ENCODE data around the gene TCP11.
A peak's percentile ranks its signal among the peaks of the same experiment; 100 is the strongest.

TCP11 gene

DNA sequence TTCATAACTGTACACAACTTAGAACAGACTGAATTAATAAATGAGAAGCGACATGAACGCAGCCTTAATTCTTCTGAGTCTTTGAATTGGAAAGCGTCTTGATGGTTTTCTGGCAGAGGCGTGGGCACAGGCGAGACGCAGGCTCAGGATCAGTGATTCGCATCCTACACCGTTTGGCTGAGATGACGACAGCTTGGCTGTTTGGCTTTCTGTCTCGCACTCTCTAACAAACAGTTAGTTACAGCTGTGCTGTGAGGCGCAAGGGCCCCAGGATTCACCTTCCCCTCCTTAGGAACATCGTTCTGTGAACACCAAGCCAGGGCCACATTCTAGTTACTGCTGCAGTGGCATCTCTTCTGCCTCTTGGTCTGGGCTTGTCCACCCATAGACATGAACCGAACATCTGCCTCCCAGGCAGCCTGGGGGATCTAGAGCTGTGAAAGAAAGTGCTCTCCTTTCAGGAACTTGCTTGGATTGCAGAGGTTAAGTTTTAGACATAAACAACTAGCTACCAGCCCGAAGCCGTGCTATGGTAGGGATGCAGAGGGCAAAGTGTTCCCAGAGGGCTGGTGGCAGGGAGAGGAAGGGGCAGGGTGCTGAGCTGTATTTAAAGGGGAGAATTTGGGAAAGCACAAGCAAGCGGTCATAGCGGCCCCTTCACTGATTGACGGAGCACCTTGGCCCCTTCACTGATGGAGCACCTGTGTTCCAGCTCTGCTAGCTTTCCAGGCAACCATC lies 49.6 kb downstream of the TCP11 start:
- DNase-seq = no peak

DNA sequence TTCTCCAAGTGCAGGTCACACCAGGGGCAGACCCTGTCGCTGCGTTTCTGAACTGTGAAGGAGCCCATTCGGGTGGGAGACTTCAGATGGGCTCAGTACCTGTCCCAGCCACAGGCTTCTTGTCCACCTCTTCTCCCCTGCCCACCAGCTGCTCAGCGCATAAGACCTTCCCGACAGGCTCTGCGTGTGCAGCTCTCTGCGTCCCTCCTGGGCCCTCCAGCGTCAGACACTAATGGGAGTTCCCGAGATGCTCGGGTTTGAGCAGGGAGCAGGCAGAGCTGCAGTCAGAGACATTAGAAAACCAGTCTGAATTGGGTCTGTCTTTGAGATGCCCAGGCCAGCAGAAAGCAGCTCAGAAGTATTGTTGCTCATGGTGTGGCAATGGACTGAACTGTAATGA lies 50.4 kb downstream of the TCP11 start:
- DNase-seq = no peak

DNA sequence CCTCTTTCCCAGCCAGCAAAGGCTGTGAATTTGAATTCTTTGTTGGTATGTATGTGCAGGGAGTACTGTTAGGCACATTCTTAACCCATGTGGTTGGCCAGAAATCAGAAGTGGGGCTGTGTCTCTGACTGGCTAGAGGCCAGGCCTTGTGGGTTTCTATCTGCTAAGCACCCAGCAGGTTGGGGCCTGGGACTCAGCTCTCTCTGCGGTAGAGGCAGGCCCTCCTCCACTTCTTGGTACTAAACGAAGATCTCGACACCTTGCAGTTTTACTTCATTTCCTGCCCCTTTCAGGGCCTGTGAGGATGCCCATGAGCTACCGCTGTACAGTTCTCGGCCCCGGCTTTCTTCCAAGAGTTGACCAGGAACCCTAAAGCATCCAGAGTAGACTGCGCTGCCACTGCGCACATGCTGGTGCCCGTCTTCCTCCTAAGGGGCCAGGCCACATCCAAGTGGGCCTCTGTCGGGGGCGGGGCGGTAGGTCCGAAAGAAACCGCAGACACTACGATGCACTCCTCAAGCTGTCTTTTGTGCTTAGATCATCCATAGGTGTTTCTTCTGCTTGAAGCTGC lies 51.1 kb downstream of the TCP11 start:
- DNase-seq = no peak

DNA sequence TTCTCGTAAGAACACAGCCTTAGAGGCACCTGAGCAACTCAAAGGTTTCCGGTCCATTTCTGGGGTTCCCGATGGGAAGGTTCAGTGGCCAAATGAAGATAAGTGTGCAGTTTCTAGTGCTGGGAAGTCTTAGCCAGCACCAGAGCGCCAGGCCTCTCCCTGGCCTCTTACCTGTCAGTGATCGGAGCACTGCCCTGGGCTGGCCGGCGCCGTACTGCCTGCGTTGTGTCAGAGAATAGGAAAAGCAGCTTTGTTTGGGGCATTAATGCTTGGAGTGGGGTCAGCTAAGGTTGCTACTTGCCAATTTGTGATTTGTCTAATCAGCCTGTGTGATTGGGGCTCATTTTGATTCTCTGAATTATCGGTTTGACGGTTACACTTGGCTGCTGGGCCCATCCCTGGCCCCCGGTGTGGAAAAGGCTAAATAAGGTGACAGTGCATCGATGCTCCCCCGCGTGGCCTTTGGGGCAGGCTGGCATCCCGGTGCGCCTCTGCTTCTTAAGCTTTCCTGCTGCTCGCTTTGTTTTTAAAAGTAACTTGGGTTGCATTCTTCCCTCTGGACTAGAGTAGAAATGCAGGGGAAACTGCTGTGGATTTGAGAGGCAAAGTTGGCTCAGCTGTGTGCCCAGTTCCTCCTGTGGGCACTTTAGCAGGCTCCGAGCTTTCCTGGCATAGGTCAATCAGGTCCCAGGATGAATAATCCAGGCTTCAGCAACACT lies 51.8 kb downstream of the TCP11 start:
- no peak for DNase-seq

DNA sequence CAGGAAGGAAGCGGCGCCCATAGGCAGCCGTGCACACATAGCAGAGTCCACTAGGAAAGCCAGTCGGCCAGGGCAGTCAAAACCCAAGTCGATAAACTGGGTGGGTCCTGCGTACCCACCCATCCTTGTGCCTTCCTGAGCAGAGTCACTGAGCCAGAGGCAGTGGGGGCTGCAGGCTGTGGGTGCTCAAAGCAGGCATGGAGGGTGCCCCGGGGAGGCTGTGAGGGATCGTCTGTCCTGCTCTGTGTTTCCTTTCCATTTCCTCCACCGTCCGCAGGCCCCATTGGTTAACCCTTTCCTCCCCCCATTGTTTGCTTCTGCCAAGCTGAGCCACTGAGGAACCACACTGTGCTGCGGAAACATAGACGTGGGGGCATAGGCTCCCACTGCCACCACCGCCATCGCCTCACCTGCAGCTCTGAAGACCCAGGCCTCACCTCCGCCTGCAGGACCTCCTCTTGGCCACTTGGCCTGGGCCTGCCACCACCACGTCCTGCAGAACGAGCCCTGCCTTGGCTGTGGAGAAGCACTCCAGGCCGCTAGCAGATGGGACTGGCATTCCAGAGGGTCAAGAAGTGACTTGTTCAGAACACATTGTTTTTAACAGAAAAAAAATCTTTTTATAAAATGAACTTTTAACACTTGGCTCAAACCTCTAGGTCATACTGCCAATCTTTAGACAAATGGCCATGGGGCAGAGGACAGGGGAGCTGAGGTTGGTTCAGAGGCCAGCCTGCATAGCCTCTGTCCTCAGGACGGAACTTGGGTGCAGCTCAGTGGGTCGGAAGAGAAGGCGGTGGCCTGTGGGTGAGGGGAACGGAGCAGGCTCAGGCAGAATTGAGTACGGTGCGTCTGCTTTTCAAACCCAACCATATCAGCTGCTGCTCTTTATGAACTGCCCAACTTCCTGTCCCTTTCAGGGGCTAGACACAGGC lies 52.6 kb downstream of the TCP11 start:
- DNase-seq = no peak

DNA sequence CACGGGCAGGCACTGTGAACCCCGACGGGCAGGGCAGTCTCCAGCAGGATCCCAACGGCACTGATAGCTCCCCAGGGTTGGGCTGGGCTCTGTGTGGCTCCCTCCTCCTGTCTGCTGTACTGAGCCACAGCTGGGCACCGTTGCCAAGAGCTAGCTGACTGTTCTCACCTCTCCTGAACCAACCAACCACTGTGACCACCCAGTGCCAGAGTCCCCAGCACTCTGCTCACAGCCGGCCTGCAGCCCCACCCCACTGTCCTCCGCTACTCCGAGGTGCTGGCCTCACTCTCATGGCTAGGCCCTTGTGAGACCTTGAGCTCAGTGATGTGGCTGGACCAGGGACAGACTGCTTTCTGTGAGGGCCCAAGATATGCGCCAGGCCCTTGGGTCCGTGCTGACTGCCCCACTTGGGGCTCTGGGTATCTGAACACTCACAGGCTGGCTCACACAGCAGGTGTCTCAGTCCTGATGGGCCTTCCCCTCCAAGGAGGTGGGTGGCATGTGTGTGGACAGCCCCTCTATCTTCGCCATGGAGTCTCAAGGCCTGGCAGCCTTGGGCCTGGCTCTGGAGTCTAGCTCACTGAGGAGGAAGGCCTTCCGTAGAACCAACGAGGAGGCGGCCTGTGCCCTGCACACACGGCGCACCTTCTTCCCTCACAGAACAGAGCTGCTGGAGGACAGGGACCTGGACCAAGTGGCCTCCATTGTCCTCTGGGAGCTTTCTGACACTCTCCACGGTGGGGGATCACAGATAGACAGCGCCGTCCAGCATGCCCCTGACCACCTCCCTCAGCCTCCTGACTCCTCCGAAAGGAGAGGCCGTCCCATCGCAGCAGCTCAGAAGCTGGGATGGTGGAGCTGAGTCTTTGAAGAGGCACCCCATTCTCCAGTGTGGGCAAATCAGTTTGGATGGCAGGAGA lies 53.5 kb downstream of the TCP11 start:
- DNase-seq = no peak

DNA sequence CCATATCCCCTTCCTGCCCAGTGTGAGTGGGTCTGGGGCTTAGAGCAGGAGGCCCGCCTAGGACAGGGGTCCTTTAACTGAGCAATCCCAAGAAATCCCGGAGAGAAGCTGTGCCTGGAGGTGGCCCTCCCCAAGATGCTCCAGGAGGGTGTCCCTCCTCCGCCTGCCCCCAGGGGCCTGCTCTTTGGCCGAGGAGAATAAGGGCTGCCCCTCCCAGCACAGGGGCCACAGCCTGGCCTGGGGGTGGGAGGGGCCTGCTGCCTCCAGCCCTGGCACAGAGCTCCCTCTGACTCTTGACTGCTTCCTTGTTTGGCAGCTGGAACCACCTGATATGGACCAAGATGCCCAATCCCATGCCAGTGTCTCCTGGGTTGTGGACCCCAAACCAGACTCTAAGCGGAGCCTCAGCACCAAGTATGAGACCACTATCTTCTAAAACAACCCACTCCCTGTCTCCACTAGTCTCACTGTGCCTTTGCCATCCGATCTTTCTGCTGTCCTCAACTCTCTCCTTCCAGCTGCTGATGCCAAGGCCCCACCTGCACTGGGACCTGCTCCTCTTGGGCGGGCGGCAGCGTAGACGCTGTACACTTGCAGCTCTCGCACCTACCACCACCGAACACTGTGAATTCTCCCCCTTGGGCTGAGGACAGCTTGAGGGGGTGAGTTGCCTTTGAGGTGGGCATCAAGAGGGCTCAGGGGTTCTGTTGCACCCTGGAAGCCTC lies 54.3 kb downstream of the TCP11 start:
- DNase-seq = no peak

DNA sequence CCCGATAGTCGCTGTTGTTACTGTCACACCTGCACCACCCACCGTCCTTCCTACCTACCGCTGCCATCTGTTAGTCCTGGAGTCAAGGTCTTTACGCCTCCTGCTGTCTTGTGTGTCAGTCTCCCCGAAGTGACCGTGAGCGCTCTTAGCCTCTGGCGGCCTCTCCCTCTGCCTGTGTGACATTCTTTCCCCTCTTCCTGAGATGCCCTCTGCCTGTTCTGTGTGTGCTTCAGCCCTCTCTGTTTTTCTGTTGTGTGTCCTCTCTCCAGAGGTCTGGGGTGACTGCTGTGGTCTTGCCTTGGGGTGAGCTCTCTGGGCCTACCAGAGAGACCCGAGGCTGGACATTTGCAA lies 54.9 kb downstream of the TCP11 start:
- no peak for DNase-seq

DNA sequence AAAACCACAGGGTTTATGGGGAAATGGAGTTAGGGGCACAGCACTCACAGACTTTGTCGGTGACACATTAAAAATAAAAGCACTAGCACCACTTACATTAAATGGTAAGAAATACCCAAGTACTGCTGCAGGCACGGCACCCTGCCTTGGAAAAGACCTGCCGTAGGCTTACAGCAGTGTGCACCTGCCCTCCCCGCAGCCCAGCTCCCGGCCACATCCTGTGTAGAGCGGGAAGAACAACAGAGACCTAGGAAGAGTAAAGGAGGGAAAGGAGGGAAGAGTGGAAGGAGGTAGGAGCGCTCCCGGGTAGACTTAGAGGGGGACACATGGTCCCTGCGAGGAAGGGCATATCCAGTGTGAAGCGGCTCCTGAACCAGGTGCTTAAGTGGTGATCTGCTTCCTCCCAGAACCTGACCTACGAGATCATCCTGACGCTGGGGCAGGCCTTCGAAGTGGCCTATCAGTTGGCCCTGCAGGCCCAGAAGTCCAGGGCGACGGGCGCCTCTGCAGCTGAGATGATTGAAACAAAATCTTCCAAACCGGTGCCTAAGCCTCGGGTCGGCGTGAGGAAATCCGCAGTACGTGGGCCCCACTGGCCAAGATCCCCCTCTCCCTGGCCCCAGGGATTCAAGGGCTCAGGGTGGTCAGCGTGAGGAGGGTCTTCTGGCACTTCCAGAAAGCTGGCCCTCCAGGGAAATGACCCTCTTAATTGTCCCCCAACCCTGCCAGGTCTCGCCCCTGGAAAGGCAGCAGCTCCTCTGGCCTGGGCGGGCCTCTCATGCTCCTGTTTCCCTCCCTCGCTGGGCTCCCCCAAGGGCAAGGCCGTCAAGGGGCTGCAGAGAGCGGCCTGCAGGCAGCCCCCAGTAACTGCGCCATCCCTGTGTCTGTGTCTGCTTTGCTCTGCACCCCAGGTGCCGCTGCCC lies 55.5 kb downstream of the TCP11 start:
- DNase-seq = no peak

DNA sequence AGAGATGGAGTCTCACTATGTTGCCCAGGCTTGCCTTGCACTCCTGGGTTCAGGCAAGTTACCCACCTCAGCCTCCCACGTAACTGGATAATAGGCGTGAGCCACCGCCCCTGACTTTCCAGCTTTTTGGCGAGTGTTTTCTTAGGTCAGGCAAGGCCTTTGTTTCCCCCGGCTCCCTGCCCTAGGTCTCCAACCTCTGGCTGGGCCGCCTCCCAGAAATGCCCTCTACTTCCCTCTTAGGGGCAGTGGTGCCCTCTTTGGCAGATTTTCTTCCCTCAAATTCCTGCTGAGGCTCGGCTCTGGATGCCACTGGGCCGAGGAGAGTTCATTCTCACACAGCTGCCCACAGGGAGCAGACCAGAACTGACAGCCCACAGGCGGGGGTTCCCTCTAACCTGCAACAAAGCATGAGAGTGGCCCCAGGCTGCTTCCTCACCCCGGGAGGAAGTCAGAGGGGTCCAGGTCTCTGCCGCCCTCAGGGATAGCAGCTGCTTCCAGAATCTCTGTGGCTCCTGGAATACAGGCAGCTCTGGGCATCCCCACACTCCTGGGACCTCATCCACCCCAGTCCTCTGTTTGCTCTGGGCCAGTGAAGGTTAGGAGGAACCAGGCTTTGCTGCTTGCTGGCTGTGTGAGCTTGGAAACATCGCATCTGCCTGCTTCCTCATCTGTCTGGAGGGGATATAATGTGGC lies 56.5 kb downstream of the TCP11 start:
- no peak for DNase-seq

DNA sequence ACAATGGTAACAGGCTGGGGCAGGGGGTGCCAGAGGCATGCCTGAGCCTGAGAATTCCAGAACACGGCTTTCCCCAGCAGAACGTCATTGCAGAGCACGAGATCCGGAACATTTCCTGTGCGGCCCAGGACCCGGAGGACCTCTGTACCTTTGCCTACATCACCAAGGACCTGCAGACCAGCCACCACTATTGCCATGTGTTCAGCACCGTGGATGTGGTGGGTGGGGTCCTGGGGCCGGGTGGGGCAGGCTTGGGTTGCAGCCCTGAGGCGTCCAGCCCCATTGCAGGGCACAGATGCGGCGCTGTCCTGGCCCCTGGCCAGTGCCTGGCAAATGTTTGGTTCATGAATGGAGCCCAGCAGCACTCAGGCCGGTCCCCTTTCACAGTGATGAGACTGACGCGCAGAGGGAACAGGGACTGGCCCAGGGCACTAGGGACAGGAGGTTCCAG lies 57.1 kb downstream of the TCP11 start:
- DNase-seq = no peak

DNA sequence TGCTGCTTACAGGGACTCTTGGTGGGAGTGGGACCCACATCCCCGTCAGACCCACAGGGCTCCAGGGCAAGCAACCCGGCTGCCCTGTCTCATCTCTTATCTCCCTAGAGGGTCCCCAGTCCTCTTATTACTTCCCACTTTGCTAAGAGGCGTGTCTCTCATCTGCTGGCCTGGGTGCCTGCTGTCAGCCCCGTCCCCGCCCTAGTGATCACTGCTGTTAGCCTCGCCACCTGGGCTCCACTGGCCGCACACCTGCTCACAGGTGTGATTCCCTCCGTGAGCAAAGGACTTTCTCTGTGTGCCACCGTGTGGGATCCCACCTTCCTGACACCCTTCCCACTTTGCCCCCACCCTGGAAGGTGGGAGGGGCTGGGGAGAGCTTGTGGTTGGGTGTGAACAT lies 57.6 kb downstream of the TCP11 start:
- no peak for DNase-seq

DNA sequence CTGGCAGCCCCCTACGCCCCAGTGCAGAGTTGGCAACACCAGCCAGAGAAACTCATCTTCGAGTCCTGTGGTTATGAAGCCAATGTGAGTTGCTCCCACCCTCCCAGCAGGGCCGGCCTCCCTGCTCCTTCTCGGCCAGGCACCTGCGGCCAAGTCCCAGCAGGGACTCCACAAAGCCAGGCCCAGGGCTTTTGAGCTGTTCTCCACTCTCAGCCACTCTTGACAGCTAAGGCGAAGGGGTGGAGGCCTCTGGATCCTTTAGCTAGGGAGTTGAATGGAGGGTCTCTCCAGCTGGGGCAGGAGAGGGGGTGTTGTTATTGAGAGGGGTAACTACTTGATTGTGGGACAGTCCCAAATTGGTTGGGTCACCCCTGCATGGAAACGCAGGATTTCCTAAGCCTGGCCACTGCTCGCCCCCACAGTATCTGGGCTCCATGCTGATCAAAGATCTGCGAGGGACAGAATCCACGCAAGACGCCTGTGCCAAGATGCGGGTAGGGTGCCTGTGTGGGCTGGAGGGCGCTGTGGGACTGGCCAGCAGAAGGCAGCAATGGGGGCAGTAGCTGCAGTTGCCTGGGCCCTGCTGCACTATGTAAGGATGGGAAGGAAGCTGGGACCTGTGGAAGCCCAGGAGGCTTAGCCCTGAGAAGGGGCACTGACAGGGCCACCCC lies 58.3 kb downstream of the TCP11 start:
- no peak for DNase-seq

DNA sequence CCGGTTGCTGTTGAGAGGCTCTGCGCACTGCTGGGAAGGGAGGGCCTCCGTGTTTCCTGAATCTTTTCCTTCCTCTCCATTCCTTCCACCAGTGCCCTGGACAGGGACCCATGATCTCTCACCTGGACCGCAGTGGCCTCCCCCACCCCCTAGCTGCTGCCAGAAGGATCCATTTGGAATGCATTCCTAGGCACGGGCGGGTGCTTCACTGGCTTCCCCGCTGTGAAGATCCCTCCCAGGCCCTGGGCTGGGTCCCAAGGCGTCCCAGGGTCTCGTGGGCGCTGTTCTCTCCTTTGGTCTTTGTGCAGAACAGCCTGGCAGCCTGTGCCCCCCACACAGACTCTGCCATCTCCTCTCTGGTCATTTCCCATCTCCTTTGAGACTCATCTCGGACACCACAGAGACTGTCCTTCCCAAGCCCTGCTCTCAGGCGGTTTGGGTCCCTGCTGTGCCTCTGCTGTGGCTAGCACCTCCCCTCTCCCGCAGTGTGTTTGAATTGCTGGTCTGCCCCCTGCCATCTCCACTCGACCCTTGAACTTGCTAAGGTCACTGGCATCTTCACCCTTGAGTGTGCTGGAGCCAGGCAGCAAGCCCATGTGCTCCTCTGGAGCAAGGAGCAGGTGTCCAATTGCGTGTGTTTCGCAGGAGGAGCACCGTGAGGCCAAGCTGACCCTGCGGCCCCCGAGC lies 59.0 kb downstream of the TCP11 start:
- no peak for DNase-seq

DNA sequence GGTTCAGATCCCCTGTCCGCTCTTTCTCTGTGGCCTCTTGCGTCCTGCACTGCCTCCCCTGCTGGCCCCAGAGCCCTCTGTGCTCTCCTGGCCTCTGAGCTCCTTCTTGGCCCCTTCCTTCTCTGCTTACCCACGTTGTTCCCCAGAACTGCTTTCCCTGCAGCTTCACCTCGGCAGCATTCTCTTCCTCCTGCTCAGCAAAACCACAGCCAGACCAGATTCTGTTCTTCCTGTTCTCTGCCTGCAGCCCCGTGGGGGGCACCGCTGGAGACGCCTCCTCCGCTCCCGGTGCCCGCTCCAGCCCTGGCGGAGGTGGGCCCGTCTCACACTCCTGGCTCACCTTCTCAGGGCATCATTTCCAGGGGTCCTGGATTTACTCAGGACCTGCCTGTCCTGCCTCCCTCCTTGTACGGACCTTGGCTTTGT lies 59.7 kb downstream of the TCP11 start:
- no peak for DNase-seq

DNA sequence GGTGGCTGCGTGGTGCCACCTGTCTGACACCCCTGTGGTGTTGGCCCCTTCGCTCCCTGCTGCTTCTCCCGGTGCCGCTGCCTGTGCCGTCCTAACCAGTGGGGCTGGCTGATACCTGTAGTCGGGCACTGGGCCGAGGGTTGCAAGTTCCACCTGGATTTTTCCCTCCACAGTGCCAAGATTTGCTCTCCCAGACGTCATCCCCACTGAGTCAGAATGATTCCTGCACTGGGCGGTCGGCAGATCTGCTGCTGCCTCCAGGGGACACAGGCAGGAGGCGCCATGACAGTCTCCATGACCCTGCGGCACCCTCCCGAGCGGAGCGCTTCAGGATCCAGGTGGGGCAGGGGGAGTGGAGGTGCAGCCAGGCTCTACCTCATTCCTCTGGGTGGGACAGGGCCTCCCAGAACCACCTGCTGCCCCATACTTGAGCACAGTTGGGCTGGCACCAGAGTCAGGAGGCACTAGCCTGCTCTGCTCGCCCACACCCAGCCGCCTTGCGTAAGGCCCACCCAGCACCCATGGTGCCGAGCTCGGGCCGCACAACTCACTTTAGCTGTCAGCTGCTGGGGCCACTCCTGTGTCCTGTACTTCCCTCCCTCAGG lies 60.2 kb downstream of the TCP11 start:
- no peak for DNase-seq

DNA sequence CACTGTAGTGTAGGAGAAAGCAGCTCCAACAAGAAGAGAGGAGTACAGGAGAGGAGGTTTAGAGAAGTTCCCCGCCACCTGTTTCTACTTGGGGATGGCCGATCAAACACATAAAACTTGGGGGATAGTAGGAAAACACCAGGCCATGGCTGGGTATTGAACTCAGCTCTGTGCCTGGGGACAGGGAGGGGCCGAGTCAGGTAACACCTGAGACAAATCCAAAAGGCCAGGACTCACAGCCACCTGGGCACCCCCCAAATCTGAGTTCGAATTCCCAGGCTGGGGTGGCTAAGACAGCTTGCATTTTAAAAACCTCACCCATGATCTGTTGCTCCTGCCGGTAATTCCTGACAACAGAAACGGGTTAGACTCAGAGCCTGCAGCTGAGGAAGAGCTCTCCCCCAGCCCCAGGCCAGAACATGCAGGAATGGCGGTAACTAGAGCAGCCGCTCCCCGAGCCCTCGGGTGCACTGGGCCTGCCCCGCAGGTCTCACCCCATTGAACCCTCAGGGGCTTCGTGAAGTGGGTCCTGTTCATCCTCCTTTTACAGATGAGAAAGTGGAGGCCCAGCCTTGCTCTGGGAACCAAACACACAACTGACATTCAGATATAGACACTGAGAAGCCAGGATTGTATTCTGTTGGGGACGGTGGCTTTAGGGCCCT lies 61.0 kb downstream of the TCP11 start:
- peak; percentile 25 for DNase-seq

Measured in right forelimb (tissue), 1 donor.